Daoy (cell line): ENCODE measurements around the gene SH3RF3. TPM values are rescaled to one million over a fixed set of nuclear protein-coding genes. Genes with fewer than 3 reads are reported as not detected.

Source experiments
- DNase-seq: peaks from one replicate; pipeline ENCODE4 v3.0.0-alpha.2; 2015; ENCODE audit warnings: low read depth
- total RNA-seq: library from RNA; depleted of rRNA; stranded (reverse); fragments of >200 nt; shearing (Covaris generic); gene quantifications from 2 replicates; pipeline ENCODE4 v1.2.3, GENCODE V29; 2014

Gene SH3RF3
- total RNA-seq, 1 experiment from 2014 or later: 3.0 TPM

DNA sequence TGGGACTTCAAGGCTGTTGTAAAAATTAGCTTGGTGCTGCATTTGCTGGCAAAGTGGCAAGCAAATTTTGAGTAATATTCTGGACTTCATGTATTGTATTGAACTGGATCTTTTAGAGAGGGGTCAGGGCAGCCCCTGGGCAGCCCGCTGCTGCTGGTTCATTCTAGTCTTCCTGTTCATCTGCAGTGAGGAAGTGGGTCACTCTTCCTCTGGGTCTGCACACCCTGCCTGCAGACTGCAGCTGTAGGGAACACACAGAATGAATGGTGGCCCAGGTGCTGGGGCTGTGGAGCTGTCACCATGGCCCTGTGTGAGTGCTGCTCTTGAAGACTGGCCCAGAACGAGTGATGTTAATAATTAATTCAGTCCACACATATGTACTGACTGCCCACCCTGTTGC is 9.4 kb downstream of the SH3RF3 start:
- no peak for DNase-seq

DNA sequence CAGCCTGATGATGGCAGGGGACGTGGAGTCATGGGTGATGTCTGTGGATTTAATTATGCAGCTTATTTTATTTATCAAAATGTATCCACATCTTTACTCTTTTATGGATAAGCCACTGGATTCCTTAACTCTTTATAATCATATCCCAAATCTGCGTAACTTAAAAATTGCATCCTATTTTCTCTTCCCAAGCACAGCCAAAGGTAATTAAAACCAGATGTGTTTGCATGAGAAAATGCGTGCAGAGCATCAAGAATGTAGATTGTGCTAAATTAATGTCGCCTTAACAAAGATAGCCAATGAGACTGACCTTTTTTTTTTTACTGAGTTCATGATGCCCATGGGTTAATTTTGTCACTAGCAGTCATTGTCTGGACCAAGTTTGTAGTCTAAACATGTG is 10.0 kb downstream of the SH3RF3 start:
- no peak for DNase-seq

DNA sequence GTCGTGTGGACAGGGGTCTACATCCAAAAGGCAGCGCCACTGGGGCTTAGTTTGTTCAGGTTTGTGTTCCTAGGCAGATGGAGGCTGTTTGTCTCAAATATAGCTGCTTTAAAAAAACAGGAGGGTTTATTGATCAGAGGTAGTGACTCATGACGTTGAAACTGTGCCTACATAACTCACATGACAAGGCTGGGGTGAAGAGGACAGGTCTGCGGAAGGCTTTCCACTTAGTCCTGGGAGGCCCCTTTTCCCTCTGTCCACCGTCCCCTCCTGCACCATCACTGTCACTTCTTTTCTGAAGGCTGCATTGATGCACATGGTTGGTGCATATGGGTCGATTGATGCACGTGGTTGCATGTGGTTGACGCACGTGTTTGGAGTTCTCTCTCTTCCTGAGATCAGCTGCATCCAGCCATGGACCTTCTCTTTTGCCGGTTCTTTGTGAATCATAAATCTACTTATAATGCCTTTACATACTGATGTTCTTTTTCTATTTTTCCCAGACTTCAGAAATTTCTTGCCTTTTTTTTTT is 10.9 kb downstream of the SH3RF3 start:
- DNase-seq: no peak

DNA sequence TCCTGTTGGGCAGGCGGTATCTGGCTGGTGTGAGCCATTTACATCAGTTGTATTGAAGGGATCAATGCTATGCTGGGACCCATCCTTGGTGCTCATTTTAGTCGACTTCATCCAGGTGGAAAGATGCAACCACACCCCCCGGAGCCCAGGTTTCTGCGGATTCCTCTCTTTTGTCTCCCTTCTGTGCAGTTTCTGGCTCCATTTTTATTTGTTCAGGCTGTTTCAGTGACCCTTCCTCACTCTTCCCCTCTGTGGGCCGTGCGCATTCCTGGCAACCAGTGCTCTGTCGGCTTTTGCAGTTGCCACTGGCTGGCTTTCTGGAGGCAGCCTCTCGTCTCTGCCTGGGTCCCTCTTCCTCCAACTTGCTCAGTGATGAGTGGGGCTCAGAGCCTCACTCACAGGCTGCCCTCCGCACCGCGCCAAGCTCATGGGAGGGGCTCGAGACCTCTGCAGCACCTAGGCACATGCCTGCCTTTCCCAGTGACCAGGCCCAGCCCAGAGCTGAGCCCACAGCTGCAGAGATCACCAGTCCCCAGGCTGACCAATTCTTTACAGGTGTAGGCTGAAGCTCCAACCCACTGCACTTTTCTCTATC is 12.1 kb downstream of the SH3RF3 start:
- DNase-seq: no peak

DNA sequence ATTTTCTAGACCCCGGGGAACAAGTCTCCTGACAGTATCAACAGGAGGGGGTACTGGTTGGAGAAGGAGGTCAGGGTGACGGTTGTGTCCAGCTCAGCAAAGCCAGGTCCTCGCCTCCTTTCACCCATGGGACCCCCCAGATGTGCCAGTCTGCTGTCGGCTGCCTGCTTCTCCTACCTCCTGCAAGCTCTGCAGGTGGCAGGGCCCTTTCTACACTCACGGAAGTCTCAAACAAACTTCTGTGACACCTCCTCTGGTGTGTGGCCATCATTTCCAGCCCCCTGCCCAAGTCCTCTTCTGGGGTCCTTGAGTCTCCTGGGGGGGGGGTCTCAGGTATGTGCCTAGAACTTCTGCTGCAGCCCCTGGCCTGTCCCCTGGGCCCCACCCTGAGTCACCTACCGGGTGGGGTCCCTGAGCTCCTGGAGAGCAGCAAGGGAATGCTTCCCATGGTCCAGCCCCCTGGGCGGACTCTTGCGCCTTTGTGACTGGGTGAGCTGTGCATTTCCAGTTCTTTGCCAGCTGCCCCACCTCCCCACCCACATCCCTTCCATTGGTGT is 12.8 kb downstream of the SH3RF3 start:
- no peak for DNase-seq

DNA sequence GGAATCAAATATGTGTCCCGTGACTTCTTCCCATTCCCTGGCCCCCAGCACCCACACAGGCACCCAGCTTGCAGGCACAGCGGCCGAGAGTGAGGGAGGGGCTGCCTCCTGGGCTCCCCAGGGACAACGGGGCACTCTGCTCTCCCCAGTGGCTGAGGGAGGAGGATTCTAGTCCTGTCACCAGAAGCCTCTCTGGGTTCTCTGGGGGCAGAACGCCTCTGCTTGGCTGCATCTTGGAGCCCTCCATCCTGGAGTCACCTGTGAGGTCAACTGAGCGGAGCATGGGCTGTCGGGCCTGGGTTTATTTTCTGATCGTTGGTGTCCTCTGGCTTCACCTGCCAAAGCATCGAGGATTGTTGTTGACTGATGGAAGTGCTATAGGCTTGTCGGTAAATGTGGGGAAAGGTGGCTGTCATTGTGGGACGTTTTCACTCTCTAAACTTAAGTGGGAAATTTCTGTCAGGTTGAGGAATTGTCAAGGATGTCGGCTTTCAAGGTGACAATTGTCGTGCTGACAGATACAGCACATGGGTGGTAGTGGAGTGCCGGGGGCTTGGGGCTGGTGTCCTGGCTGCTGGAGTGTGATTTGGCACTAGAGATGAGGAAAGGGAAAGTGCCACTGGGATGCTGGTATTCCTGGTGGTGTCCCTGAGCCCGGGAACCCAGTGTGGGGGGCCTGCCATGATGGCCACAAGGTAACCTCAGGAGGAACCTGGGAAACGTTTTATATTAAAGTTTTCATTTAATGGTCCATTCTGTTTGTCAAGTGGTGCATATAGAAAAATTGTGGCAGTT is 13.6 kb downstream of the SH3RF3 start:
- DNase-seq: no peak

DNA sequence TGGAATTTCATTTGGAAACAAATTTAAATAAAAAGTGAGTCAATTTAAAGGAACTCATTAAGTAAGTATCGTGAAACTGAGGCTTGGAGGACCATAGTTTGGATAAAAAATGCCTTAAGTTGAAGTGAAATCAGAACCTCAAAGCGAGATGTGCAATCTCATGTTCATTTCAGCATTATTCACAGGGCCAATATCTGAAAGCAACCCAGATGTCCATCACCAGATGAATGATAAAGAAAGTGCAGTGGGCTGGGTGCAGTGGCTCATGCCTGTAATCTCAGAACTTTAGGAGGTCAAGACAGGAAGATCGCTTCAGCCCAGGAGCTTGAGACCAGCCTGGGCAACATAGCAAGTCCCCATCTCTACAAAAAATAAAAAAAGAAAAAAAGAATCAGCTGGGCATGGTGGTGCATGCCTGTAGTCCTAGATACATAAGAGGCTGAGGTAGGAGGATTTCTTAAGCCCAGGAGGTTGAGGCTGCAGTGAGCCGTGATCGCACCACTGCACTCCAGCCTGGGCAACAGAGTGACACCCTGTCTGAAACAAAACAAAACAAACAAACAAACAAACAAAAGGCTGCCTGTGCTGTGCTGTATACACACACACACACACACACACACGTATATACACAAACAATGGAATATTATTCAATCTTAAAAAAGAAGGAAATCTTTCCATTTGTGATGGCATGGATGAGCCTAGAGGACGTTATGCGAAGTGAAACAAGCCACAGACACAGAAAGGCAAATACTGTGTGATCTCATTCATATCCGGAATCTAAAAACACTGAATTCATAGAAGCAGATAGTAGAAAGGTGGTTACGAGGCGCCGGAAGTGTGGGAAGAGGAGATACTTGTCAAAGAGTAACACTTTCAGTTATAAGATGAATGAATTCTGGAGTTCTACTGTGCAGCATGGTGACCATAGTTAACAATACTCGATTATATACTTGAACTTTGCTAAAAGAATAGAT is 14.5 kb downstream of the SH3RF3 start:
- no peak for DNase-seq

DNA sequence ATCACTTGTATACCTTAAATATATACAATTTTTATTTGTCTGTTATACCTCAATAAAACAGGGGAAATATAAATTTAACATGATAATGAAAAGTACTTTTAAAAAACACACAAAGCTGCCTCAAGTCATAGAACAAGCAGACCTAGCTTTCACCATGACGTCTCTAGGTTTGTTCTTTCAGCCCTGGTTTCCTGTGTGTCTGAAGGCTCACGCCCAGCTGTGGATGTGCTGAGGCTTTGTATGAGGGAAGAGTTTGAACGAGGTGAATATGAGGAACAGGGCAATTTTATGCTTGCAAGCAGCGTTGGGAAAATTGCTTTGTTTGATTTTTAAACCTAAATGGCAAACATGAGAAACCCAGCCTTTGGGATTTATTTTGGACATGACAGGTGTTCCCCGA is 15.3 kb downstream of the SH3RF3 start:
- no peak for DNase-seq

DNA sequence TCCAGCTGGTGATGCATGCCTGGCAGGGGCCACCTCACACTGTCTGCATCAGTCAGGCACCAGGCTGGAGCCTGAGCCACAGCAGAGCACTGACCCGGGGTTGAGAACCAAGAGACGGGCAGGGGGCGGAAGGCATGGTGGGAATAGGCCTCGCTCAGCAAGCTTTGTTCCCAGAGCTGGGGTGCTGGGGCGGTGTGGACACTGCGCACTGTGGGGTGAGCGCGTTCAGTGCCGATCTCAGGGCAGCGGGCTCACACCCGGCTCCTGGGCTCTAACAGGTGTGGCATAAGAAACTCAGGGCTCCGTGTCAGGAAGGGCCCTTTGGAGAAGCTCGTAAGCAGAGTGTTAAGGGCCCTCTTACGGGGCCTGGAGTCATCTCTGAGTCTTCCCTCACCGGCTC is 15.7 kb downstream of the SH3RF3 start:
- no peak for DNase-seq

DNA sequence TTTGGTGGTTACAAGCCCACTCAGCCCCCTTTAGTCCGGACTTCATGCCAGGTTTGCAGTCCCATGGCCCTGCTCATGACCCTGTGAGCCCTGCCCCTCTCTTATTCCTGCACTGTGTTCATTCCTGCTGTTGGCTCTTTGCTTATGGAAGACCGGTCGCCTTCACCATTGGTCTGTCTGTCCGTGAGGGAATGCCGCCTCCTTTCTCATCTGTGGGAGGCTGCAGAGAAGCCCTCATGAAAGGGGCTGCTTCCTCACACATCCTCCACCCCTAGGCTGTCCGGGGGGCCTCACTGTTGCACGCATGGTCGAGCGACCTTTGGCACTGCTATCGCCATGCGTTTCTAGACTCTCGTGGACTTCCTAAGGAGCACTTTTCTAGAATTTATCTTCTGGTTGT is 16.3 kb downstream of the SH3RF3 start:
- DNase-seq: no peak

DNA sequence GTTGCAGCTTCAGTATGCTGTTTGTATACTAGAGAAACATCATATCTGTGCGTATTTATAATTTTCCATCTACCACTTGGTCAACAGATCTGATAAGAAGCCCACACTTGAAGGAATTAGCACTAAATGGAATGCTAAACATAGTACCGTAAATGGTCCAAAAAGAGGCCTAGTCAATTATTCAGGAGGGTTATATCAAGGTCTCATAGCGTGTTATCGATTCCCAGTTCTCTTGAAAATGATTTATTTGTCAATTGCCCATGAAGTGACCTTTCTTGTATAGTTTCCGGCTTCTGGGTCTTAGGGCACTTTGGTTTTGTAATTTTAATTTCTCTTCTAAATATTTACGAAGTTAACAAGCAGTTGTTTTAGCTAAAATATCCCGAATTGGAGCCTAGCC is 18.4 kb downstream of the SH3RF3 start:
- DNase-seq: no peak

DNA sequence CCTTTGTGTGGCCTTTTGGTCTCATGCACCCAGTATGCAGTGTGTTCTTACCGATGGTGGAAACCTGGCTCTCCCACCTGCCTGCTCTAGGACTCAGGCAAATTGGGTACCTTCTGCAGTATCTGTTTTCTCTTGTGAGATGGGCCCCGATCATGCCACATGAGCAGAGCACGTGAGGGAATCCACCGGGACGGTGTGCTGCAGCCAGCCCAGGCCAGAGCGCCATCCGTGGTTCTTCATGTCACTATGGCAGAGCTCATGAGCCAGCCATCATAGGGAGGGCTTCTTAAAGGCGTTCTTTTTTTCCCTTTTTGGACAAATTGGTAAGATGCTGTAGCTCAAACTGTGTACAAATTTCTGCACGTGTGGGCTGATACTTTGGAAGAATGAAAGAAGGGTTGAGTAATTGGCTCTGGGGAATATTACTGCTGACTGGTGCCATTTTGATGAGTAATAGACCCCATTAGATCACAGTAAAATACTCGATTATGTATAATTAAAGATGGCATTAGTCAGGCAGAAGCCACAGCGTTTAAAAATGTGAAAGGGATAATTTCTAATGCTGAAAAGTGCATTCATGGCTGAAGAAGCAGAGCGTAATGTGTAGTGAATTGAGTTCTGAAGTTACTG is 19.2 kb downstream of the SH3RF3 start:
- DNase-seq: peak; percentile 18

DNA sequence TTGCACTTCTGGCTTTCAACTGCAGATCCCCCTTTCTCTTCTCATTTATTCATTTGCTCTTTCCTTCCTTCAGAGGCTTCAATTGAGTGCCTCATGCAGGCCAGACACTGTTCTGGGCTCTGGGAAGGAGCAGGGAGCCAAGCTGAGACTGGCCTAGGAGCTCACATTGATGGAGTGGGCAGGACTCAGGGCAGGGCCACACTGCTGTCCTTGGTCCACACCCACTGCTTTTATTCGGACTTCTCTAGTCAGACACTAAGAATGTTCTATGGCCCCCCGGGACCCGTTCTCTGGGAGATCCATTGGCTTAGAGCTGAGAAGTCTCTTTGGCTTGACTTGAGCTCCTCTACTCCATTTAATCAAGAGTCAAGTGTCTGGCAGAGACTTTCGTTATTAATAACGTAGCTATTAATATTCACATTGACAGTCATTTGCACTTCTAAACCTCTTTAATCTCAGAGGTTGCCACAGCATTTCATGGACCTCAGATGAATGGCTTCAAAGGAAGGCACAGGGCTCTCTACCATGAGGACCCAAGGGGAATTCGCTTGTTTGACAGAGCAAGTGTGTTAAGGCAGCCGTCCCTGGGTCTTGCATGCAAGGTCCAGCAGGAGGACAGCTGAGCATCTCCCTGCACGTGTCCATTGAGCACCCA is 20.1 kb downstream of the SH3RF3 start:
- DNase-seq: no peak

DNA sequence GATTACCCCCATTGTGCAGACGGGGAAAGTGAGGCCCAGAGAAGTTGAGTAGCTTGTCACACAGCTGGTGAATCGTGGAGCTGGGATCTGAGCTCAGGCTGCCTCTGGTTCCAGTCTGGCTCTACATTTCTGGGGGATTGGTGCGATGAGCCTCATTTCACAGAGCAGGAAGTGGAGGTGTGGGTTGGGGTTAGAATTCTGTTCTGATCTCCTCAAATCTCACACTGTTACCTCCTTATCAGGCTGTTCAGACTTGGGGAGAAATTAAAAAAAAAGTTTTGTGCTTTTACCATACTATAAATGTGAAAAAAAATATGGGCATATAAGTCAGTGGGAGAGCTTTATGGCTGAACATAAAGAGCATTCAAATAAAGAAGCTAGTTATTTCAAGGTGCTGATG is 21.6 kb downstream of the SH3RF3 start:
- DNase-seq: no peak

DNA sequence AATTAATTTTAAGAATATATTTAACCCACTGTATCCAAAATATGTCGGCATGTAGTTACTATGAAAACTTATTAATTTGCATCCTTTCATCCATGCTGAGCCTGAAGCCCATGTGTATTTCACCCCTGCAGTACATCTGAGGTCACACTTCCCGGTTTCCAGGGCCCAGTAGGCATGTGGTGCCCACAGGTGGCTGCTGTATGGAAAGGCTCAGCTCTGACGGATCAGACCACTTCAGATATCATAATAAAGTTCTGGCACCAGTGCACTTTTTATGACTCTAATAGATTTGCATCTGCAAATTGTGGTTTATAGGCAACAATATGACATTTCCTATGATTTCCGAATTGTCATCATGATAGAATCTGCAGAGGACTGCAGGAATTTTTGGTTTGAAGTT is 22.5 kb downstream of the SH3RF3 start:
- no peak for DNase-seq

DNA sequence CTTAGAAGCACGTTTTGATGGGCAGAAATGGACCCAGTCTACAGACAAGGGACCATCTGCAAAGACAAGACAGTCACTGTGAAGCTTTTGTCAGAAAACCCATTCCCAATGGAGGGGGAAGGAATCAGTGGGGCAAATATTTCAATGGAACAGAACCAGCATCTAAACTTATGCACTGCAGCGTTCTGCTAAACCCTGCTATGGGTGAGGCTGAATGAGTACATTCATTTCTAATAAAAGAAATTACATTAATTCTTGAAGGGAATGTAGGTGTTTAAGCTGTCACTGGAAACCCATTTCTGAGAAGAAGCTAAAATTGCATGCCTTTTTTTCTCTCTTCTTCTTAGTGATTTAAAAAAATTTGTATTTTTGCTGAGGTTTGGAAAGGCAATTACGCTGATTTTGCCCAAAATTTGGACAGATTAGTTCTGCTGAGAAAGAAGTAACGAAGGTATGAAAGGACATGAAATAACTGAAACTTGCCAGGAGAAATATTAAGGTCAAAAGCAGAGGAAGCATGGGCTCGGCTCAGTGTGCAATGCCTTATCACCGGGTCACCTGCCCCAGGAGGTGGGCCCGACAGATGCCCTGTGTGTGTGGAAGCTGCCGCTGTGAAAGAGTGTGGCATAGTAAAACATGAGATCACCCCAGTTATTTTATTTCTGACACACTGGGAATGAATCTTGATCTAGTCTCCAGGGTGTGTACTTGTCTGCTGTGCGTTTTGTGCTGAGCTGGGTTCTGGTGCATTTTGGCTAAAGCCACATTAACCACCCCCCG is 24.2 kb downstream of the SH3RF3 start:
- DNase-seq: no peak

DNA sequence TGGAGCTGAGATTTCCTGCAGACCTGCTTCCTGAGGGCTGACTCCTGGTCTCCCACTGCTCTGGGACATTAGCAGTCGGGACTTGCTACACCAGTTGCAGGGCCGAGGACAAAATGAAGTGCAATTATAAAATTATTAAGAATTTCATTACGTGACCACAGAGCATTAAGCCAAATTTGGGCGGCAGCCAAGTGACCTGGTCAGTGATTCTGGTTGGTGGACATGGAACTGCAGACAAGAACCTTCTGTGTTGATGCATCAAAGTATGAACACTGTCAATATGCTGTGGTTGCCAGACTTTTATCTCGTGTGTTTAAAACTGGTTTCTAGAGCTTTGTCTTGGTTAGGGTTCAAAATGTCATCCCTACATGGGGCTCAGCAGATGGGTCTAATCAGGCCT is 24.8 kb downstream of the SH3RF3 start:
- no peak for DNase-seq

DNA sequence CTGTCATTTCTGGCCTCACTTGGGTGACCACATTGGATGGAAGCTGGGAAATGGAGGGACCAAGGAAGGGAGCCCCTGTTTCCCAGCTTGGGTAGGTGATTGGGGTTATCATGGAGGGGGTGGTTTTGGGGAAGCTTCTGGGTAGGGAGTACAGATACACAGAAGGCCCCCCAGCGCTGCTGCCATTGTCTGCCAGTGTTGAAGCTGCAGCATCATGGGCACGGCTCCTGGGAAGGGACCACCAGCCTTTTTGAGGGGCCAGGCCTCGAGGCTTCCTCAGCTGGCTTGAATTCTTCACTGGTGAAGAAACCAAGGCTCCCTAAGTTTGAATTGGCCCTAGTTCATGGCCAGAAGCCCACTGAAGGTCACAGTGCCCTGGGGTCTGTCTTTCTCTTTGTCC is 25.2 kb downstream of the SH3RF3 start:
- DNase-seq: no peak

DNA sequence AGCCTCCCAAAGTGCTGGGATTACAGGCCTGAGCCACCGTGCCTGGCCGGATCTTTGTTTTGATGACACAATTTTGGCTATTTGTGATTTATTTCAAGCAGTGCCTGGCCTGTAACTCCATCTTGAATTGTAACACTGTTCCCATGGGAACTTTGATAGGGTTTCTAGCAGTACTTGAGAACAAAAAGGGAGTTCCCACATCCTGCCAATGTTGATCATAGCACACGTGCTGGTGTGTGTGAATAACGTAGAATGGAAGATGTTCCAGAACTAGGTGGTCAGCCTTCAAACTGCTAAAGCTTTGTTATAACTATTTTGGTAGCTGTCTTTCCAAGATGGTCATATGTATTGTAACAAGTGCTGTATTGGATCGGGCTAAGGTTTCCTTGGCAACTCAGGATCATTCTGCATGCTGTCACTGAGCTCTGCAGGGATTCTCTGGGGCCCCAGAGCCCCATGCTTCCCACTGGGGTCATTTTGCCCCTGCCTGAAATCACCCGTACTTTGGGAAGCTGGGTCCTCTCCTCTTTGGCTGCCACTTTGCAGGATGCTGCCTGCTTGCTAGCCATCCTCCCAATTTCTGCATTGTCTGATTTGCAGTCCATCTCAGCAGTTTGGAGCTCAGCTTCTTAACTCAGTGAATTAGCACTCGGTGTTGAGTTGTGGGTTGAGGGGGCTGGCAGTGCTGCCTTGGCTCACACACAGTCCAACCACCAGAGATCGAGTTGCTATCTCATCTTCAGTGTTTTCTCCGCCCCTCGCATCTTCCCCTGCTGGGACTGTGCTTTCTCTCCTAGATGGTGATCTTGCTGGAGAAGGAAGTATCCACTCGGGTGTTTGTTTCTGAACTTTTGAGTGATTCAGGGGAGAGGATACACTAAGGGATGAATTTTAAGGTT is 26.8 kb downstream of the SH3RF3 start:
- peak; percentile 23 for DNase-seq
